ENCODE results near the gene CD22.

The CD22 gene

DNA sequence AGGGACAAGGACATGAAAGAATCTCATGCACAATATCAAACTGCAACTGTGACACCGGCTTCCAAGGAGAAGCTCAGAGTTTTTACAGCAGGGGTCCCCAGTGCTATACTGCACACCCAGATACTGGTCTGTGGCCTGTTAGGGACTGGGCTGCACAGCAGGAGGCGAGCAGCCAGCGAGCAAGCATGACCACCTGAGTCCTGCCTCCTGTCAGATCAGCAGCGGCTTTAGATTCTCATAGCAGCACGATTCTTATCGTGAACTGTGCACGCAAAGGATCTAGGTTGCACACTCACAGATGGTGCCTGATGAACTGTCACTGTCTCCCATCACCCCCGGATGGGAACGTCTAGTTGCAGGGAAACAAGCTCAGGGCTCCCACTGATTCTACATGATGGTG is 13.1 kb upstream of the CD22 start:
- Histone ChIP-seq H3K27me3 (replicated peaks; ENCODE audit: insufficient read depth, low read length) (peaks cover 42% of the 10 kb centered on the region), H3K4me1 (ENCODE audit: low read length) (no peaks in the 10 kb centered on the region), H3K27ac (ENCODE audit: low read length) (no peak overlapping the region), H3K9me2 (replicated peaks; ENCODE audit: insufficient read depth, low read length) (no peaks in the 10 kb centered on the region), H4K20me1 (ENCODE audit: insufficient read depth, low read length) (no peaks in the 10 kb centered on the region), H3K36me3 (replicated peaks; ENCODE audit: insufficient read depth, low read length) (no peaks in the 10 kb centered on the region), H3K79me2 (ENCODE audit: low read length) (no peaks in the 10 kb centered on the region), H3K4me3 (ENCODE audit: low read length) (no peak overlapping the region), H2AFZ (ENCODE audit: low read length) (no peak overlapping the region), H3K4me2 (ENCODE audit: low read depth, low read length) (no peak overlapping the region), H3F3A (ENCODE audit: insufficient read depth, low read length) (no peaks in the 10 kb centered on the region), H3K9me3 (replicated peaks; ENCODE audit: insufficient read depth, low read length) (no peaks in the 10 kb centered on the region), H3K9ac (ENCODE audit: low read length) (no peak overlapping the region)
- DNase-seq = no peak
- TF ChIP-seq EZH2 (optimal IDR thresholded peaks at IDR 0.05; ENCODE audit: low read depth, low read length) = no peak
- TF ChIP-seq, protein P1, sequence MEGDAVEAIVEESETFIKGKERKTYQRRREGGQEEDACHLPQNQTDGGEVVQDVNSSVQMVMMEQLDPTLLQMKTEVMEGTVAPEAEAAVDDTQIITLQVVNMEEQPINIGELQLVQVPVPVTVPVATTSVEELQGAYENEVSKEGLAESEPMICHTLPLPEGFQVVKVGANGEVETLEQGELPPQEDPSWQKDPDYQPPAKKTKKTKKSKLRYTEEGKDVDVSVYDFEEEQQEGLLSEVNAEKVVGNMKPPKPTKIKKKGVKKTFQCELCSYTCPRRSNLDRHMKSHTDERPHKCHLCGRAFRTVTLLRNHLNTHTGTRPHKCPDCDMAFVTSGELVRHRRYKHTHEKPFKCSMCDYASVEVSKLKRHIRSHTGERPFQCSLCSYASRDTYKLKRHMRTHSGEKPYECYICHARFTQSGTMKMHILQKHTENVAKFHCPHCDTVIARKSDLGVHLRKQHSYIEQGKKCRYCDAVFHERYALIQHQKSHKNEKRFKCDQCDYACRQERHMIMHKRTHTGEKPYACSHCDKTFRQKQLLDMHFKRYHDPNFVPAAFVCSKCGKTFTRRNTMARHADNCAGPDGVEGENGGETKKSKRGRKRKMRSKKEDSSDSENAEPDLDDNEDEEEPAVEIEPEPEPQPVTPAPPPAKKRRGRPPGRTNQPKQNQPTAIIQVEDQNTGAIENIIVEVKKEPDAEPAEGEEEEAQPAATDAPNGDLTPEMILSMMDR (IDR thresholded peaks at IDR 0.05; ENCODE audit: low read length) = no peak

DNA sequence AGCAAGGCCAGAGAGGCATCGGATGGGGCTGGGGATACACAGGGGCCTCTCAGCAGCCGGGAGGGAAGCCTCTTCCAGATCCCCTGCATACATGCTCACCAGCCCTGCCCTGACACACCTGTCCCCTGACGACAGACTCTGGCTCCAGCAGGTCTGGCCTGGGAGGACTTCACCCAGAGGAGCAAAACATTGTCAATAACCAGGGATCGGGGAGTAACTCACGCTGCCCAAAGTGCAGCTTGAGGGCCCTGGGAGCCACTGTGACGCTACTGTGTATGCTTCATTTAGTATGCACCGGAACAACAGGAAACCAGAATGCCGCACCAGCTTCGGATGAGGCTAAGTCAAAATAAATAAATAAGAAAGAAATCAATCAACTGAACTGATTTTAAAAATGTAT is 12.4 kb upstream of the CD22 start:
- TF ChIP-seq, protein P1 (IDR thresholded peaks at IDR 0.05; ENCODE audit: low read length) = no peak
- TF ChIP-seq EZH2phosphoT487 (IDR thresholded peaks at IDR 0.05; ENCODE audit: low read length) (no peak), EZH2 (optimal IDR thresholded peaks at IDR 0.05; ENCODE audit: low read depth, low read length) (no peak)
- no peaks in the 10 kb centered on the region for H3F3A ChIP-seq (ENCODE audit: insufficient read depth, low read length)
- peaks cover 49% of the 10 kb centered on the region for H3K27me3 ChIP-seq (replicated peaks; ENCODE audit: insufficient read depth, low read length)
- H3K4me1 ChIP-seq (ENCODE audit: low read length) = no peaks in the 10 kb centered on the region
- no peak for DNase-seq
- H3K9me3 ChIP-seq (replicated peaks; ENCODE audit: insufficient read depth, low read length) = no peaks in the 10 kb centered on the region
- no peaks in the 10 kb centered on the region for H3K36me3 ChIP-seq (replicated peaks; ENCODE audit: insufficient read depth, low read length)
- no peak overlapping the region for H3K9ac ChIP-seq (ENCODE audit: low read length)
- H3K79me2 ChIP-seq (ENCODE audit: low read length) = no peaks in the 10 kb centered on the region
- H3K27ac ChIP-seq (ENCODE audit: low read length) = no peak overlapping the region
- no peak overlapping the region for H3K4me2 ChIP-seq (ENCODE audit: low read depth, low read length)
- H3K4me3 ChIP-seq (ENCODE audit: low read length) = no peak overlapping the region
- H3K9me2 ChIP-seq (replicated peaks; ENCODE audit: insufficient read depth, low read length) = no peaks in the 10 kb centered on the region
- H4K20me1 ChIP-seq (ENCODE audit: insufficient read depth, low read length) = no peaks in the 10 kb centered on the region
- no peak overlapping the region for H2AFZ ChIP-seq (ENCODE audit: low read length)

DNA sequence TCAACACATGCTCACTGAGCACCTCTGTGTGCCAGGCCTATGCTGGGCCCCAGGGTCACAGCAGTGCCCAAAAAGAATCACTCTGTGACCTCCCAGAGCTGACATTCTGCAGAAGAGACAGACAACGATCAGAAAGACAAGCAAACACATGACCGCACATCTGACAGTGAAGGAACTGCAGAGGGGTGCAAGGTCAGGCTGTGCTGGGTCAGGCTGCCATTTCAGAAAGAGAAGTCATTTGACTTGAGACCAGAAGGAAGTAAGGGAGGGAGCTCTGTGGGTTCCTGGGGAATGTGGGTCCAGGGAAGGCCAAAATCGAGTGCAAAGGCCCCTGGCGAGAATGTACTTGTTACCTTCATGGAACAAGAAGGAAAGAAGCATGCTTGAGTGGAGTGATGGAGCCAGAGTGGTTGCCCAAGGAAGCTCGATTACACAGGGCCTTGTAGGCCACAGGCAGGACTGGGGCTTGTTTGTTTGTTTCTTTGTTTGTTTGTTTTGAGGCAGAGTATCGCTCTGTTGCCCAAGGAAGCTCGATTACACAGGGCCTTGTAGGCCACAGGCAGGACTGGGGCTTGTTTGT is 11.4 kb upstream of the CD22 start:
- Histone ChIP-seq H3K27ac (ENCODE audit: low read length) (no peak overlapping the region), H3K4me2 (ENCODE audit: low read depth, low read length) (no peak overlapping the region), H3K4me3 (ENCODE audit: low read length) (no peak overlapping the region), H3K79me2 (ENCODE audit: low read length) (no peaks in the 10 kb centered on the region), H2AFZ (ENCODE audit: low read length) (no peak overlapping the region), H3K9me3 (replicated peaks; ENCODE audit: insufficient read depth, low read length) (no peaks in the 10 kb centered on the region), H3K9me2 (replicated peaks; ENCODE audit: insufficient read depth, low read length) (no peaks in the 10 kb centered on the region), H3K9ac (ENCODE audit: low read length) (no peak overlapping the region), H3K27me3 (replicated peaks; ENCODE audit: insufficient read depth, low read length) (peaks cover 59% of the 10 kb centered on the region), H3F3A (ENCODE audit: insufficient read depth, low read length) (no peaks in the 10 kb centered on the region), H3K4me1 (ENCODE audit: low read length) (no peaks in the 10 kb centered on the region), H4K20me1 (ENCODE audit: insufficient read depth, low read length) (no peaks in the 10 kb centered on the region), H3K36me3 (replicated peaks; ENCODE audit: insufficient read depth, low read length) (no peaks in the 10 kb centered on the region)
- no peak for TF ChIP-seq EZH2phosphoT487 (IDR thresholded peaks at IDR 0.05; ENCODE audit: low read length)
- TF ChIP-seq, protein P1 (IDR thresholded peaks at IDR 0.05; ENCODE audit: low read length) = no peak
- no peak for TF ChIP-seq EZH2 (optimal IDR thresholded peaks at IDR 0.05; ENCODE audit: low read depth, low read length)
- DNase-seq = no peak
